Adrenal gland (tissue), 12 donors: Measurements from ENCODE around the gene ZNF691. TPM values are rescaled to one million over a fixed set of nuclear protein-coding genes. Genes with fewer than 3 reads are reported as not detected.

Experiments
- DNase-seq, 7 donors: peaks; one replicate each; pipeline ENCODE4 v3.0.0-alpha.2; 2019 to 2020
- H3K27ac ChIP-seq, 5 donors: fragments of 200-600 bp; sonication (generic) in 4 of 5; 1 replicate in 3 of 5; 2 replicates in 2 of 5; pipeline versions ENCODE4 v1.5.1 to v1.8.0; 2016 to 2020; ENCODE audit warnings: mild to moderate bottlenecking in 1 of 5
- H3K27me3 ChIP-seq: fragments of 200-600 bp; 2 replicates; pipeline ENCODE4 v1.8.0; 2021
- H3K36me3 ChIP-seq, 2 donors: fragments of 200-600 bp; replicated peaks in 1 of 2; 1 replicate in 1 of 2; 2 replicates in 1 of 2; pipeline versions ENCODE4 v1.5.1 to v1.8.0; 2018 to 2022
- H3K4me1 ChIP-seq, 2 donors: fragments of 200-600 bp; replicated peaks in 1 of 2; 1 replicate in 1 of 2; 2 replicates in 1 of 2; pipeline versions ENCODE4 v1.5.1 to v1.8.0; 2018 to 2021
- H3K4me3 ChIP-seq, 4 donors: fragments of 200-600 bp; sonication (generic) in 3 of 4; one replicate each; pipeline ENCODE4 v1.5.1; 2016 to 2018
- H3K9me3 ChIP-seq, 3 donors: fragments of 200-600 bp; sonication (generic) in 1 of 3; replicated peaks in 1 of 3; 1 replicate in 2 of 3; 2 replicates in 1 of 3; pipeline versions ENCODE4 v1.5.1 to v1.8.0; 2016 to 2021
- POLR2A ChIP-seq, 2 donors: fragments of 450-650 bp; IDR thresholded peaks; one replicate each; pipeline ENCODE4 v1.6.1; 2017; ENCODE audit warnings: antibody characterized with exemption in 2 of 2, mild to moderate bottlenecking in 2 of 2, moderate library complexity in 1 of 2
- WGBS, 4 donors: extraction: QIAGEN DNeasy Blood & Tissue Kit in 2 of 4; methylation state at CpG; one replicate each; pipeline versions ENCODE4 v1.1.5 to v1.1.7; 2013 to 2017; 5-methylcytosine and 5-hydroxymethylcytosine counted together
- intact Hi-C, 2 donors: fragments of 100-400 bp; cut with DNase I; formaldehyde crosslinking; loops; one replicate each; pipeline versions ENCODE4 v1.14.1 to v1.15.0; 2022 to 2023
- polyA plus RNA-seq, 3 donors: library from polyadenylated mRNA; stranded (reverse); fragments of 200-250 nt in 2 of 3; fragments of 350-450 nt in 1 of 3; fragmentation: Illumina TruSeq in 1 of 3; extraction: RNeasy Lipid Tissue Mini Kit (QIAGEN cat#74804) in 1 of 3; gene quantifications; one replicate each; pipeline ENCODE4 v1.2.3, GENCODE V29; 2013 to 2014
- total RNA-seq, 9 donors: library from RNA; depleted of rRNA in 4 of 9; stranded (reverse); fragments of >200 nt in 4 of 9; fragments of 120-200 nt in 1 of 9; fragmentation: NEBNext Ultra II Directional in 1 of 9; extraction: Animal tissue kit (Norgen Biotek cat#: 25700) in 1 of 9; gene quantifications; one replicate each; pipeline versions ENCODE4 v1.1.0 to v1.2.4, GENCODE V29; 2013 to 2023
- TF ChIP-seq, protein P1 (sequence below), 6 experiments: fragments of 450-650 bp in 4 of 6; fragments of 200-600 bp in 2 of 6; sonication (generic) in 1 of 6; IDR thresholded peaks; 1 replicate in 5 of 6; 2 replicates in 1 of 6; pipeline versions ENCODE4 v1.5.1 to v1.8.0; 2016 to 2021; ENCODE audit warnings: antibody characterized with exemption in 6 of 6, mild to moderate bottlenecking in 2 of 6, moderate library complexity in 1 of 6
- donor health status: healthy with polysubstance abuse.
- donor health status: Bipolar disorder and iron deficiency.
- donor health status: DM: yes; HTN: yes; CAD: no.
- donor health status: DM: no; HTN: no; CAD: no.
- donor health status: DM: no; HTN: no; CAD: no.
- donor health status: DM: yes; HTN: yes; CAD: no.

Gene ZNF691
- total and polyA plus RNA-seq, 12 donors, result 7.6 to 23.6 (median 14.6) TPM

DNA sequence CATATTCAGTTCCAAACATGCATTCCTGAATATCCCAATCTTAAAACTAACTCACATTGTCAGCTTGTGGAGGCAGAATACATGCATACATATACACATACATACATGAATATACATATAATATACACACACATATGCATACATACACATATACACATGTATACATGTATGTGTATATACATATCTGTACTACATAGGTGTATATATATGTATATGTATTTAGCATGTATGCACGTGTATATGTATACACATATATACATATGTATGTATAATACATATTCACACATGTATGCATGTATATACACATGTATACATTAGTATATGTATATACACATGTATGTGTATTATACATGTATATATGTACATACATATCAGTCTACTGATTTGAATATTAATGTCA is 1.2 kb upstream of the ZNF691 start:
- H3K4me3 ChIP-seq, result no peak overlapping the region
- peaks cover 0 to 5% of the 10 kb centered on the region in 2 donors for H3K36me3 ChIP-seq
- DNase-seq, result no peak
- no peak overlapping the region for H3K27ac ChIP-seq
- intact Hi-C loops, result no loop called here
- H3K27me3 ChIP-seq, result no peaks in the 10 kb centered on the region
- H3K9me3 ChIP-seq, result no peaks in the 10 kb centered on the region
- 67 to 72% (median 70%) methylated on average over 1 of the region's 1 CpG for WGBS, 4 donors
- H3K4me1 ChIP-seq, result peaks cover 0 to 30% of the 10 kb centered on the region in 2 donors
- TF ChIP-seq, protein P1, sequence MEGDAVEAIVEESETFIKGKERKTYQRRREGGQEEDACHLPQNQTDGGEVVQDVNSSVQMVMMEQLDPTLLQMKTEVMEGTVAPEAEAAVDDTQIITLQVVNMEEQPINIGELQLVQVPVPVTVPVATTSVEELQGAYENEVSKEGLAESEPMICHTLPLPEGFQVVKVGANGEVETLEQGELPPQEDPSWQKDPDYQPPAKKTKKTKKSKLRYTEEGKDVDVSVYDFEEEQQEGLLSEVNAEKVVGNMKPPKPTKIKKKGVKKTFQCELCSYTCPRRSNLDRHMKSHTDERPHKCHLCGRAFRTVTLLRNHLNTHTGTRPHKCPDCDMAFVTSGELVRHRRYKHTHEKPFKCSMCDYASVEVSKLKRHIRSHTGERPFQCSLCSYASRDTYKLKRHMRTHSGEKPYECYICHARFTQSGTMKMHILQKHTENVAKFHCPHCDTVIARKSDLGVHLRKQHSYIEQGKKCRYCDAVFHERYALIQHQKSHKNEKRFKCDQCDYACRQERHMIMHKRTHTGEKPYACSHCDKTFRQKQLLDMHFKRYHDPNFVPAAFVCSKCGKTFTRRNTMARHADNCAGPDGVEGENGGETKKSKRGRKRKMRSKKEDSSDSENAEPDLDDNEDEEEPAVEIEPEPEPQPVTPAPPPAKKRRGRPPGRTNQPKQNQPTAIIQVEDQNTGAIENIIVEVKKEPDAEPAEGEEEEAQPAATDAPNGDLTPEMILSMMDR (IDR thresholded peaks at IDR 0.05), result no peak
- TF ChIP-seq POLR2A (IDR thresholded peaks at IDR 0.05), result no peak

DNA sequence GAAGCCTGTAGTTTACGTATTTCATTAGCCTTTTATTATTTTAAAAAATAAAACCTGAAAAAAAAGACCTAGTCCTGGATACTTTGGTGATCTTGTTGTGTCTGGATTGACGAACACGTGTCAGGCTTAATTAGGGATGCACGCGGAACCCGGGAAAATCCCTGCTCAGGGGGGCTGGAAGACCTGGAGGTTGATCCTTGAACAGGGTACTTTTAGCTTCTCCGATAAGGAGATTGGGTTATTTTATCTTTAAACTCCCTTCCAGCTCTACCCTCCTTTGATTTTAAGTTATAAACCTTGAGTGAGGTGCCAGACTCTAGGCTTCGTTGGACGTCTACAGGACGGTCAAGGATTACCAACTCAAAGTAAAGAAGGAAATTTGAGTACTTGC is 552 bp upstream of the ZNF691 start:
- DNase-seq, result no peak
- no peak overlapping the region for H3K27ac ChIP-seq

DNA sequence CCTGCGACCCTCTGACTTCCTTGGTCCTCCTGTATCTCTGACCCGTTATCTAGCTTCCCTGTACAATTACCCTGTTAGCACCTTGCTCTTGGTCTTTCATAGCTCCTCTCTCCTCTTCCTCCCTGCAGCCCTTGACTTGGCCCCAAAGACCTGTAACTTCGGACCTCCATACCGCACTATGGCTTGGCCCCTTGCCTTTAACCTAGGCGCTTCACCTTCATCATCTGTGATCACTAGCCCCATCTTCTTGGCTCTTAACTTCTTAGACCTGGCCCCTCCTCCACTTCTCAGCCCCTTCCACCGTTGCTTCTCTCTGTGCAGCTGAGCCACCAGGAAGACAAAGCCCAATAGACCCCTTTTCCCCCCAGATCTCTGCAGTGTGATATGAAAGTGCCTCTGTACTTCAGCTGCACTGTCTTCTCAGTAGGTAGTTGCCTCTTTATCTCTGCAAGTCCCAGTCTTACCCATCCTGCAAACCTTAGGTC is 740 bp downstream of the ZNF691 start:
- intact Hi-C loops, result no loop called here
- WGBS, 4 donors, result 9 to 11% (median 10%) methylated on average over 6 of the region's 6 CpGs
- Histone ChIP-seq H3K9me3 (no peaks in the 10 kb centered on the region), H3K27me3 (no peaks in the 10 kb centered on the region), H3K27ac (peak overlapping the region in 2 of 5 donors; percentile 70 to 71), H3K4me1 (peaks cover 0 to 30% of the 10 kb centered on the region in 2 donors), H3K4me3 (peak overlapping the region in 3 of 4 donors; percentile 52 to 87 (median 71)), H3K36me3 (peaks cover 0 to 11% of the 10 kb centered on the region in 2 donors)
- DNase-seq, result no peak
- TF ChIP-seq, protein P1 (IDR thresholded peaks at IDR 0.05), result no peak
- no peak for TF ChIP-seq POLR2A (IDR thresholded peaks at IDR 0.05)

More for the DNA sequence above, 552 bp upstream of the ZNF691 start:
- TF ChIP-seq, protein P1 (IDR thresholded peaks at IDR 0.05), result no peak
- TF ChIP-seq POLR2A (IDR thresholded peaks at IDR 0.05), result no peak
- peak overlapping the region in 2 of 4 donors; percentile 71 to 87 for H3K4me3 ChIP-seq
- intact Hi-C loops, result no loop called here
- no peaks in the 10 kb centered on the region for H3K9me3 ChIP-seq
- H3K36me3 ChIP-seq, result peaks cover 0 to 11% of the 10 kb centered on the region in 2 donors
- 7 to 11% (median 8%) methylated on average over 10 of the region's 10 CpGs for WGBS, 4 donors
- H3K4me1 ChIP-seq, result peaks cover 0 to 30% of the 10 kb centered on the region in 2 donors
- H3K27me3 ChIP-seq, result no peaks in the 10 kb centered on the region

DNA sequence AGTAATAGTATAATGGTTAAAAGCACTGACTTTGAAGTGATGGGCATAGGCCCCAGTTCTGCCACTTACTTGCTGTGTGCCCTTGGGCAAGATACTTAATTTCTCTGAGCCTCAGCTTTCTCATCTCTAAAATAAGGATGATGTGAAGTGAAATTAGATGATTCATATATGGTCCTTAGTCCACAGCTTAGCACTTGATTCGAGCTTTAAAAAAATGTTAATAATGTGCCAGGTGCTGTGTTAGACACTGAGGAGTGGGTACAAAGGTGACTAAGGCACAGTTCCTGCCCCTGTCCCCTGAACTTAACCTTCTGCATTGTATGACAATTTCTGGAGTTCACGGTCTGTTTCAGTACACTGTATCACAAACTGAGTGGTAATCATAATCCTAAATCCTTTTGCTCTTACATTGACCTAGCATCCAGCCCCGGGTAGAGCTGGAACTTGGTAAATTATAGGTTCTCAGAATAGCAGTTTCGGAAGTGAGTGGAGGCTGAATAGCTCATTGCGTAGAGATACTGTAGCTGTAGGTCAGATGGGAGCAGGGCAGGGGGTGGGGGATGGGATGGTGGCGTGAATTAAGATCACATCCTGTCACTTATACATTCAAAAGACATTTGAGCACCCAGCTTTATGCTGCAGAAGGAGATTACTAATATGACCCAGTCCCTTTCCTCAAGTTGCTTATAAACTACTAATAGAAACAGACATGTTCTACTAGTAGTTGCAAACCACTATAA is 1.5 kb downstream of the ZNF691 start:
- no peak for TF ChIP-seq POLR2A (IDR thresholded peaks at IDR 0.05)
- TF ChIP-seq, protein P1 (IDR thresholded peaks at IDR 0.05), result no peak
- Histone ChIP-seq H3K4me1 (peaks cover 0 to 30% of the 10 kb centered on the region in 2 donors), H3K9me3 (no peaks in the 10 kb centered on the region), H3K27me3 (no peaks in the 10 kb centered on the region), H3K4me3 (no peak overlapping the region), H3K27ac (no peak overlapping the region), H3K36me3 (peaks cover 0 to 7% of the 10 kb centered on the region in 2 donors)
- intact Hi-C loops, result no loop called here
- DNase-seq, result no peak
- WGBS, 4 donors, result 66 to 74% (median 73%) methylated on average over 6 of the region's 6 CpGs
